Lower leg skin (tissue), 4 donors: ENCODE measurements around the gene YTHDC2. TPM values are rescaled to one million over a fixed set of nuclear protein-coding genes. Genes with fewer than 3 reads are reported as not detected.
"Not testable (repeated sequence)": the region's sequence is repeated elsewhere in the genome, so short reads cannot be mapped to it uniquely, and the experiment has no call there.

Experiments
- DNase-seq, 2 donors: peaks; one replicate each; pipeline ENCODE4 v3.0.0-alpha.2; 2019; ENCODE audit warnings: low spot score in 2 of 2
- H3K4me3 ChIP-seq: fragments of 200-600 bp; sonication (generic); 2 replicates; pipeline ENCODE4 v1.5.1; 2017; ENCODE audit warnings: mild to moderate bottlenecking, low read depth; ENCODE audit not compliant: poor library complexity, severe bottlenecking
- POLR2A ChIP-seq, 2 donors: fragments of 450-650 bp; IDR thresholded peaks; one replicate each; pipeline ENCODE4 v1.6.1; 2016 to 2017; ENCODE audit warnings: antibody characterized with exemption in 2 of 2, mild to moderate bottlenecking in 1 of 2, moderate library complexity in 1 of 2
- WGBS, 2 donors: methylation state at CpG; one replicate each; pipeline ENCODE4 v1.1.5; 2018; 5-methylcytosine and 5-hydroxymethylcytosine counted together
- intact Hi-C: fragments of 100-400 bp; cut with DNase I; formaldehyde crosslinking; loops from one replicate; pipeline ENCODE4 v1.15.0; 2023; ENCODE audit warnings: low total_unique reads
- total RNA-seq, 4 donors: library from RNA; depleted of rRNA; stranded (reverse); fragments of >200 nt; gene quantifications; one replicate each; pipeline ENCODE4 v1.1.0, GENCODE V29; 2016
- TF ChIP-seq, protein P1 (sequence below), 3 donors: fragments of 450-650 bp; IDR thresholded peaks; one replicate each; pipeline ENCODE4 v1.5.1; 2016; ENCODE audit warnings: antibody characterized with exemption in 3 of 3, mild to moderate bottlenecking in 3 of 3, moderate library complexity in 2 of 3

Gene YTHDC2
- total RNA-seq, 4 donors from 2014 or later: 13.8 to 28.4 (median 16.7) TPM

DNA sequence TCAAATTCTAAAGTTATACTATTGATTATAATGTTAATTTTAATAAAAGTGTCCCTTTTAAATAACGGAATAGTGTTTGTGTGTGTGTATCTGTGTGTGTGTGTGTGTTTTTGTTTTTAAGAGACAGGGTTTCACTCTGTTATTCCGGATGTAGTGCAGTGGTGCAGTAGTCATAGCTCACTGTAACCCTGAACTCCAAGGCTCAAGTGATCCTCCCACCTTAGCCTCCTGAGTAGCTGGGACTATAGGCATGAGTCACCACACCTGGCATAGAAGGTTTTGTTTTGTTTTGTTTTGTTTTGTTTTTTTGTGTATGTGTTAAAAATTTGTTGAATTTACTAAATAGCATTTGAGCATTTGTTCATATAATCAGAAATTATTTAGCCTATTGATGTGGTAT, 64.6 kb downstream of the YTHDC2 start:
- intact Hi-C loops: no loop called here
- no peak for TF ChIP-seq POLR2A (IDR thresholded peaks at IDR 0.05)
- TF ChIP-seq, protein P1, sequence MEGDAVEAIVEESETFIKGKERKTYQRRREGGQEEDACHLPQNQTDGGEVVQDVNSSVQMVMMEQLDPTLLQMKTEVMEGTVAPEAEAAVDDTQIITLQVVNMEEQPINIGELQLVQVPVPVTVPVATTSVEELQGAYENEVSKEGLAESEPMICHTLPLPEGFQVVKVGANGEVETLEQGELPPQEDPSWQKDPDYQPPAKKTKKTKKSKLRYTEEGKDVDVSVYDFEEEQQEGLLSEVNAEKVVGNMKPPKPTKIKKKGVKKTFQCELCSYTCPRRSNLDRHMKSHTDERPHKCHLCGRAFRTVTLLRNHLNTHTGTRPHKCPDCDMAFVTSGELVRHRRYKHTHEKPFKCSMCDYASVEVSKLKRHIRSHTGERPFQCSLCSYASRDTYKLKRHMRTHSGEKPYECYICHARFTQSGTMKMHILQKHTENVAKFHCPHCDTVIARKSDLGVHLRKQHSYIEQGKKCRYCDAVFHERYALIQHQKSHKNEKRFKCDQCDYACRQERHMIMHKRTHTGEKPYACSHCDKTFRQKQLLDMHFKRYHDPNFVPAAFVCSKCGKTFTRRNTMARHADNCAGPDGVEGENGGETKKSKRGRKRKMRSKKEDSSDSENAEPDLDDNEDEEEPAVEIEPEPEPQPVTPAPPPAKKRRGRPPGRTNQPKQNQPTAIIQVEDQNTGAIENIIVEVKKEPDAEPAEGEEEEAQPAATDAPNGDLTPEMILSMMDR (IDR thresholded peaks at IDR 0.05): no peak
- DNase-seq: no peak
- WGBS, 2 donors: 66 to 92% methylated on average over 2 of the region's 2 CpGs
- H3K4me3 ChIP-seq: no peak overlapping the region

DNA sequence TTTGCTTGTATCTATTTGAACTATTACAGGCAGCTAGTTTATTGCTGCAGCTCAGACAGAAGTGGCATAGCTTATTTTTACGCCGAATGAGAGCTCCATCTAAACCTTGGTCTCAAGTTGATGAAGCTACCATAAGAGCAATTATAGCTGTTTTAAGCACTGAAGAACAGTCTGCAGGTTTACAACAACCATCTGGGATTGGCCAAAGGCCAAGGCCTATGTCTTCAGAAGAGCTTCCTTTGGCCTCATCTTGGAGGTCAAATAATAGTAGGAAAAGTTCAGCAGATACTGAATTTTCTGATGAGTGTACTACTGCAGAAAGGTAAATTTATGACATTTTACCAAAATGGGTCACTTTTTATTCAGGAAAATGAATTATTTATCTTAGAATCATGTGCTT, 67.9 kb downstream of the YTHDC2 start:
- TF ChIP-seq, protein P1 (IDR thresholded peaks at IDR 0.05): no peak
- TF ChIP-seq POLR2A (IDR thresholded peaks at IDR 0.05): no peak
- intact Hi-C loops: no loop called here
- no peak overlapping the region for H3K4me3 ChIP-seq
- no peak for DNase-seq
- WGBS, 2 donors: 98% methylated on average over 2 of the region's 2 CpGs

DNA sequence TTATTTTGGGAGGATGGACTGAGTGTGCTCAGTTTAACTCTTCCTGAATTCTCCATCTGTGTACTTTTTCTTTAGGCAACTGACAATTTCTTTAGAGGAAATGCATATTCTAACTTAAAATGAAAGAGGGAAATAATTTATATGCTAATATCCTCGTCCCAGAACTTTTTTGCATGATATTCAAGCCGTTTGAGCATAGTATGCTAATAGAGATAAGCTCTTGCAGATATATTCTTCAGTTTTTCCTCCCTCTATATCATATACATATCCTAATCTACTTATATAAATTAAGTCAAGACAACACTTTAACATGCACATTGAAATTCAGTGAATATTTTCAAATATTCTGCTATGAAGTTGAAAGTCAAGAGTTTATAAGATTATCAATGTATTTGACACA, 84.7 kb downstream of the YTHDC2 start:
- H3K4me3 ChIP-seq: no peak overlapping the region
- WGBS, 2 donors: 86% methylated on average over 2 of the region's 2 CpGs
- no peak for DNase-seq
- TF ChIP-seq POLR2A (IDR thresholded peaks at IDR 0.05): no peak
- TF ChIP-seq, protein P1 (IDR thresholded peaks at IDR 0.05): no peak
- intact Hi-C loops: no loop called here

DNA sequence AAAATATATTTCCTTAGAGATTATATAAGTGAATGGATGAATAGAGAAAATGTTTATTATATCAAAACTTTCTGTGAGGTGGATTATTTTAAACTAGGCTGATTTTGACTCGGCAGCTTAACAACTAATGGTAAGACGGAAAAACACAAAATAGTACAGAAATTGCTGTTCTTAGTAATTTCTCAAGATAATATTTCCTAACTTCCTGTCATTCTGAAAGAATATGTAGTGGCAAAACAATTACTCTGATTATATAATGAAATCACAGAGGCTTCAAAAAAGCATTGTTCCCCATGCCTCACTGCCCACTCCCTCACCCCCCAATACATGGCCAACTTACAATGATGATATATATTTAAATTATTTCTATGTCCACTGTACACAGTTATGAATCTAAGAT, 85.4 kb downstream of the YTHDC2 start:
- H3K4me3 ChIP-seq: no peak overlapping the region
- DNase-seq: no peak
- TF ChIP-seq, protein P1 (IDR thresholded peaks at IDR 0.05): no peak
- no peak for TF ChIP-seq POLR2A (IDR thresholded peaks at IDR 0.05)
- intact Hi-C loops: no loop called here
- WGBS, 2 donors: 76 to 77% methylated on average over 2 of the region's 2 CpGs

DNA sequence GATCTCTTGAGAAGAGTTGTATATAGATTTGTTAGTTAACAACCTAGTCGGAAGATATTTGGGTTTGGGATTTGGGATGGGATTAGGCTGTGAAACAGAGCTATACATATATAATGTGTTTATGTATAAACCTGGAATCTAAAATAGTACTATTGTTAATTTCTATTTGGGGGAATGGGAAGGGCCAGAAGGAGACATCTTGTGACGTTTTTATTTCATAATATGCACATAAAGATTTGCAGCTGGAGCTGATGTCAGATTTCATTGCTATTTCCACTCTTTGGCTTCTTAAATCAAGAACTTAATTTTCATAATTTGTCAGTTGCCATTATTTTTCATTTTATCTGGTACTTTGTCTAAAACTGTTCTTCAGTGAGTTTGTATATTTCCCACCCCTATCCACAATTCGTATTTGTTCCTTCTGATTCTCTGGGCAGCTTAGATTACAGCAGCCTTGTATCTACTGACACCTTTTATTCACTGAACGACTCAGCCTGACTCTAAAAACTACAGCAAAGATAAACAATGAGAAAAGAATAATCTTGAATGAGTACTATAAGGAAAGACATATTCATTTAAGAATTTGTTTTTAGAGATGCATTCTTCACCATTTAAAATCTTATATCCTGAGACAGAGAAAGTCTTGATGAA, 86.9 kb downstream of the YTHDC2 start:
- WGBS, 2 donors: 67% methylated on average over 4 of the region's 4 CpGs
- H3K4me3 ChIP-seq: no peak overlapping the region
- intact Hi-C loops: no loop called here
- no peak for TF ChIP-seq POLR2A (IDR thresholded peaks at IDR 0.05)
- TF ChIP-seq, protein P1 (IDR thresholded peaks at IDR 0.05): no peak
- no peak for DNase-seq

DNA sequence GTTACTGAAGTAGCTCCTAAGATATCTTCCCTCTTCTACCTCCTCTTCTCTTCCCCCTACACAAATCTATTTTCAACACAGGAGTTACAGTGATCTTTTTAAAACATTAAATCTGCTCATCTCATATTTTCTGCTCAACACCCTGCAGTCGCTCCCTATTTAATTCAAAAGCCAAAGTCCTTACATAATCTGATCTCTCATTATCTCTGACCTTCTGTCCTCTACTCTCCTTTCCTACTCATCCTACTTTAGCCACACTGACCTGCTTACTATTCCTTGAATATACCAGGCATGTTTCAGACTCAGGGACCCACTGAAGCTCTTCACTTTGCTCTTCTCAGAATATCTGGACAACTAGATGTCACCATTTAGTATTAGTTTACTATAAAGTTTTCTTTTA, 87.9 kb downstream of the YTHDC2 start:
- intact Hi-C loops: no loop called here
- no peak for DNase-seq
- WGBS, 2 donors: 71 to 74% methylated on average over 1 of the region's 1 CpG
- no peak for TF ChIP-seq POLR2A (IDR thresholded peaks at IDR 0.05)
- TF ChIP-seq, protein P1 (IDR thresholded peaks at IDR 0.05): no peak
- no peak overlapping the region for H3K4me3 ChIP-seq

DNA sequence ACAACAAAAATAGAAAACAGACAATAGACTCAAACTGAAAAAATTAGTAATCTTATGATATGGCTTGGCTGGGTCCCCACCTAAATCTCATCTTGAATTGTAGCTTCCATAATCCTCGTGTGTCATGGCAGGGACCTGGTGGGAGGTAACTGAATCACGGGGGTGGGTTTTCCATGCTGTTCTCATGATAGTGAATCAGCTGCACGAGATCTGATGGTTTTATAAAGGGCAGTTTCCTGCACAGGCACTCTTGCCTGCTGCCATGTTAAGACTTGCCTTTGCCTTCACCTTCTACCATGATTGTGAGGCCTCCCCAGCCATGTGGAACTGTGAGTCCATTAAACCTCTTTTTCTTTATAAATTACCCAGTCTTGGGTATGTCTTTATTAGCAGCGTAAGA, 89.8 kb downstream of the YTHDC2 start:
- intact Hi-C loops, H3K4me3 ChIP-seq, DNase-seq: not testable (repeated sequence)
- WGBS, 2 donors: 73 to 76% methylated on average over 4 of the region's 4 CpGs
